IMR-90 (cell line): Measurements from ENCODE around the gene SETD3.

Source experiments
- CHD1 ChIP-seq: IDR thresholded peaks from 2 replicates; pipeline ENCODE4 v1.6.1; 2012; ENCODE audit warnings: low read depth, low read length, improper control_type of control experiment
- CTCF ChIP-seq: conservative IDR thresholded peaks from 2 replicates; pipeline ENCODE4 v1.5.1; 2012; ENCODE audit warnings: mild to moderate bottlenecking, low read depth, low read length, improper control_type of control experiment
- MXI1 ChIP-seq: IDR thresholded peaks from 2 replicates; pipeline ENCODE4 v1.6.1; 2012; ENCODE audit warnings: low read depth, mild to moderate bottlenecking, low read length, moderate library complexity, borderline replicate concordance
- POLR2A ChIP-seq: IDR thresholded peaks from 2 replicates; pipeline ENCODE4 v1.6.1; 2012; ENCODE audit warnings: mild to moderate bottlenecking, low read depth, low read length
- RAD21 ChIP-seq: IDR thresholded peaks from 2 replicates; pipeline ENCODE4 v1.6.1; 2012; ENCODE audit warnings: low read length, improper control_type of control experiment
- RCOR1 ChIP-seq: IDR thresholded peaks from 2 replicates; pipeline ENCODE4 v1.6.1; 2012; ENCODE audit warnings: mild to moderate bottlenecking, low read length, improper control_type of control experiment; ENCODE audit not compliant: insufficient replicate concordance
- RFX5 ChIP-seq: IDR thresholded peaks from 2 replicates; pipeline ENCODE4 v1.8.0; 2012; ENCODE audit warnings: low read depth, mild to moderate bottlenecking, low read length, moderate library complexity
- SMC3 ChIP-seq: fragments of 150-350 bp; IDR thresholded peaks from 2 replicates; pipeline ENCODE4 v1.6.1; 2016; ENCODE audit warnings: low read depth, mild to moderate bottlenecking, antibody characterized with exemption, low read length, moderate library complexity
- USF2 ChIP-seq: fragments of 150-350 bp; IDR thresholded peaks from 2 replicates; pipeline ENCODE4 v1.6.1; 2017; ENCODE audit warnings: mild to moderate bottlenecking, antibody characterized with exemption, low read length, low read depth

GRCh38 chr14:99529899-99530298 is 49.2 kb upstream of the SETD3 start:
- TF ChIP-seq MXI1 (no peak), CTCF (no peak), RCOR1 (no peak), SMC3 (peak; percentile 10; the same call in 1 of the 2 replicates), POLR2A (no peak), RFX5 (no peak), USF2 (no peak), RAD21 (no peak), CHD1 (no peak)
